HuH-7 (cell line): ENCODE results near the gene MB.

ENCODE experiments used
- DNase-seq: peaks from one replicate; pipeline ENCODE4 v3.0.0; 2011; ENCODE audit warnings: low spot score

Gene MB

GRCh38 chr22:35593891-35594470 lies 23.1 kb downstream of the MB start:
- no peak for DNase-seq

GRCh38 chr22:35593071-35593890 lies 23.8 kb downstream of the MB start:
- DNase-seq, result no peak

GRCh38 chr22:35592418-35592967 lies 24.6 kb downstream of the MB start:
- DNase-seq, result no peak

GRCh38 chr22:35591714-35592417 lies 25.3 kb downstream of the MB start:
- no peak for DNase-seq

GRCh38 chr22:35590634-35591295 lies 26.4 kb downstream of the MB start:
- DNase-seq, result no peak

- no peak for DNase-seq
These were observed 27.4 kb downstream of the MB start for GRCh38 chr22:35589756-35590093.

- DNase-seq, result peak; percentile 19
These were observed 27.9 kb downstream of the MB start for GRCh38 chr22:35589071-35589755.

GRCh38 chr22:35587896-35588295 lies 29.2 kb downstream of the MB start:
- no peak for DNase-seq

- no peak for DNase-seq
These were observed 29.7 kb downstream of the MB start for GRCh38 chr22:35587447-35587870.

GRCh38 chr22:35586771-35587170 lies 30.4 kb downstream of the MB start:
- DNase-seq, result no peak

- DNase-seq, result peak; percentile 96
These were observed 34.1 kb downstream of the MB start for GRCh38 chr22:35582861-35583670.

- no peak for DNase-seq
These were observed 34.8 kb downstream of the MB start for GRCh38 chr22:35582218-35582860.

GRCh38 chr22:35581023-35581413 lies 36.1 kb downstream of the MB start:
- DNase-seq, result no peak

- no peak for DNase-seq
These were observed 36.6 kb downstream of the MB start for GRCh38 chr22:35580351-35581022.

- no peak for DNase-seq
These were observed 38.1 kb downstream of the MB start for GRCh38 chr22:35578836-35579575.

GRCh38 chr22:35577799-35578659 lies 39.1 kb downstream of the MB start:
- no peak for DNase-seq

GRCh38 chr22:35576671-35577070 lies 40.5 kb downstream of the MB start:
- no peak for DNase-seq

- no peak for DNase-seq
These were observed 41.9 kb downstream of the MB start for GRCh38 chr22:35575116-35575748.
